Esophagus muscularis mucosa (tissue), 4 donors: Measurements from ENCODE around the gene ABCA3. TPM values are rescaled to one million over a fixed set of nuclear protein-coding genes. Genes with fewer than 3 reads are reported as not detected.

Experiments used
- DNase-seq: peaks from one replicate; pipeline ENCODE4 v3.0.0-alpha.2; 2017; ENCODE audit errors: extremely low spot score
- H3K27ac ChIP-seq, 4 donors: fragments of 200-600 bp; sonication (generic); replicated peaks in 1 of 4; 1 replicate in 3 of 4; 2 replicates in 1 of 4; pipeline ENCODE4 v1.5.1; 2016 to 2019; ENCODE audit warnings: mild to moderate bottlenecking in 1 of 4
- H3K27me3 ChIP-seq, 4 donors: fragments of 200-600 bp; sonication (generic); one replicate each; pipeline versions ENCODE4 v1.5.1 to v1.6.0; 2016 to 2019
- H3K36me3 ChIP-seq, 4 donors: fragments of 200-600 bp; sonication (generic); one replicate each; pipeline ENCODE4 v1.5.1; 2016 to 2019
- H3K4me1 ChIP-seq, 4 donors: fragments of 200-600 bp; sonication (generic); one replicate each; pipeline ENCODE4 v1.5.1; 2016 to 2019
- H3K4me3 ChIP-seq, 4 donors: fragments of 200-600 bp; sonication (generic); 1 replicate in 2 of 4; 2 replicates in 2 of 4; pipeline ENCODE4 v1.5.1; 2016 to 2019; ENCODE audit warnings: mild to moderate bottlenecking in 4 of 4, moderate library complexity in 1 of 4
- H3K9me3 ChIP-seq, 4 donors: fragments of 200-600 bp; sonication (generic); 1 replicate in 3 of 4; 2 replicates in 1 of 4; pipeline ENCODE4 v1.5.1; 2016 to 2019
- EP300 ChIP-seq: sonication (generic); formaldehyde crosslinking; IDR thresholded peaks from one replicate; pipeline ENCODE4 v1.6.1; 2017; ENCODE audit warnings: antibody characterized with exemption
- POLR2A ChIP-seq: fragments of 450-650 bp; IDR thresholded peaks from one replicate; pipeline ENCODE4 v1.6.1; 2017; ENCODE audit warnings: antibody characterized with exemption, moderate library complexity, mild to moderate bottlenecking, low read depth
- POLR2AphosphoS5 ChIP-seq, 2 donors: sonication (generic); formaldehyde crosslinking; IDR thresholded peaks; one replicate each; pipeline ENCODE4 v1.6.1; 2017; ENCODE audit warnings: antibody characterized with exemption in 2 of 2
- WGBS: methylation state at CpG from one replicate; pipeline ENCODE4 v1.1.5; 2018; 5-methylcytosine and 5-hydroxymethylcytosine counted together
- intact Hi-C: fragments of 100-400 bp; cut with DNase I; formaldehyde crosslinking; loops from one replicate; pipeline ENCODE4 v1.15.1; 2023
- total RNA-seq, 4 donors: library from RNA; depleted of rRNA; stranded (reverse); fragments of >200 nt; gene quantifications; one replicate each; pipeline versions ENCODE4 v1.1.0 to v1.2.1, GENCODE V29; 2016
- TF ChIP-seq, protein P1 (sequence below), 3 experiments: fragments of 200-600 bp in 2 of 3; fragments of 450-650 bp in 1 of 3; sonication (generic) in 2 of 3; IDR thresholded peaks; one replicate each; pipeline ENCODE4 v1.5.1; 2017 to 2019; ENCODE audit warnings: antibody characterized with exemption in 3 of 3, mild to moderate bottlenecking in 2 of 3, moderate library complexity in 1 of 3

Gene ABCA3
- total RNA-seq, 4 donors from 2014 or later, result 10.4 to 30.7 (median 18.1) TPM

DNA sequence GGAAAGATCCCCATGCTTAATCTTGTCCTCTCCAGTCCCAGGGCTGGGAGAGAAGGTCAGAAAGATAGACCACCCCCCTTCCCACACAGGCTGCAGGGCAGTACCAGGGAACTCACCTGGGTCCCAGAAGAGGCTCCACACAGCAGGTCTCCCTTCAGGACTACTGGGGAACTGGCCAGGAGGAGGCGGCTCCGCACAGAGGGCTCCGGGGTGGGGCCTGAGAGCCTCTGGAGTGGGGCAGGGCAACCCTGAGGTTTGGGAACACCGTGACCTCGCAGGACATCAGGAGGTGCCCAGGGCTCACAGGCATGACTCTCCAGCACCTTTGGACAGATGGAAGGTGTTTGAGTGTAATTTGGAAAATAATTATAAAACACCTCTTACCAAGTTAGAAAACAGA lies 11.0 kb downstream of the ABCA3 start:
- Histone ChIP-seq H3K27me3 (no peaks in the 10 kb centered on the region), H3K27ac (no peak overlapping the region), H3K4me3 (no peak overlapping the region), H3K4me1 (no peaks in the 10 kb centered on the region), H3K36me3 (peaks cover 16 to 43% (median 40%) of the 10 kb centered on the region in 4 donors), H3K9me3 (no peaks in the 10 kb centered on the region)
- TF ChIP-seq POLR2A (no peak), POLR2AphosphoS5 (IDR thresholded peaks at IDR 0.05) (no peak)
- TF ChIP-seq, protein P1, sequence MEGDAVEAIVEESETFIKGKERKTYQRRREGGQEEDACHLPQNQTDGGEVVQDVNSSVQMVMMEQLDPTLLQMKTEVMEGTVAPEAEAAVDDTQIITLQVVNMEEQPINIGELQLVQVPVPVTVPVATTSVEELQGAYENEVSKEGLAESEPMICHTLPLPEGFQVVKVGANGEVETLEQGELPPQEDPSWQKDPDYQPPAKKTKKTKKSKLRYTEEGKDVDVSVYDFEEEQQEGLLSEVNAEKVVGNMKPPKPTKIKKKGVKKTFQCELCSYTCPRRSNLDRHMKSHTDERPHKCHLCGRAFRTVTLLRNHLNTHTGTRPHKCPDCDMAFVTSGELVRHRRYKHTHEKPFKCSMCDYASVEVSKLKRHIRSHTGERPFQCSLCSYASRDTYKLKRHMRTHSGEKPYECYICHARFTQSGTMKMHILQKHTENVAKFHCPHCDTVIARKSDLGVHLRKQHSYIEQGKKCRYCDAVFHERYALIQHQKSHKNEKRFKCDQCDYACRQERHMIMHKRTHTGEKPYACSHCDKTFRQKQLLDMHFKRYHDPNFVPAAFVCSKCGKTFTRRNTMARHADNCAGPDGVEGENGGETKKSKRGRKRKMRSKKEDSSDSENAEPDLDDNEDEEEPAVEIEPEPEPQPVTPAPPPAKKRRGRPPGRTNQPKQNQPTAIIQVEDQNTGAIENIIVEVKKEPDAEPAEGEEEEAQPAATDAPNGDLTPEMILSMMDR (IDR thresholded peaks at IDR 0.05), result no peak
- DNase-seq, result no peak
- 89% methylated on average over 5 of the region's 5 CpGs for WGBS
- intact Hi-C loops, result no loop called here

DNA sequence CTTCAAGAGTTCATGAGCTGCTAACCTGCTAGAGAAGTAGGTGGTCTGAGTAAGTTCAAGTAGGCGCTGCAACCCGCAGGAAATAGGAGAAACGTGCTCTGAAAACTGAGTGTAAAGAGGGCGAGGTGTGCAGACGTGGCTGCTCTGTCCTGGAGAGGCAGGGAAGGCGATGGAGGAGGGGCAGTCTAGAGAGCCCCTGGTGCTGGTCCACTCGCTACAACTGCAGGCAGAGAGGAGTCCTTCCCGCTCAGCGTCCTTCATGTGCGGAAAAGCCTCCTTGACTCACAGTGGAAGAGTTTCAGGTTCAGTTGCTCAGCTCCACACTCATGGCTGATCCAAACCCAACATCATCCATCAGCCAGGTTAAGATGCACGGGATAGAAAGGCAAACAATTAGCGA lies 12.1 kb downstream of the ABCA3 start:
- Histone ChIP-seq H3K4me3 (no peak overlapping the region), H3K4me1 (no peaks in the 10 kb centered on the region), H3K27me3 (no peaks in the 10 kb centered on the region), H3K27ac (no peak overlapping the region), H3K36me3 (peaks cover 24 to 54% (median 51%) of the 10 kb centered on the region in 4 donors), H3K9me3 (no peaks in the 10 kb centered on the region)
- TF ChIP-seq, protein P1 (IDR thresholded peaks at IDR 0.05), result no peak
- TF ChIP-seq EP300, result no peak
- TF ChIP-seq POLR2AphosphoS5 (IDR thresholded peaks at IDR 0.05), result no peak
- no peak for TF ChIP-seq POLR2A
- no peak for DNase-seq
- WGBS, result 92% methylated on average over 12 of the region's 12 CpGs
- intact Hi-C loops, result no loop called here

DNA sequence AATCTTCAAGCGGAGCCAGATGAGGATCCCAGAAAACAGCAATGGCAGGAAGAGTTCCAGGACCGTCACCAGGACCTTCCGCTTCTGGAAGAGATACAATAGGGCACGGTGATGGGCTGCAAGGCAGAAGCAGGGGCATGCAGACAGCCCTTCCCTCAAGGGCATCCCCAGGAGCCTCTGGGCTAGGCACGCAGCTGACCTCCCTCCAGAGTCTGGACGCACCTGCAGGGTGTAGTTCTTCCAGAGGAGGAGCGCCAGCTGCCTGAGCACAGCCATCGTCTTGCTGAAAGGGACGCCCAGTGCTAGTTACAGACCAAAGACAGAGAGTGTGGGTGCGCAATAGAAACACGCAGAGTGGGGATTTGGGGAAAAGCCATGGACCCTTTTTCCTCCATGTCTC lies 14.3 kb downstream of the ABCA3 start:
- Histone ChIP-seq H3K27ac (no peak overlapping the region), H3K36me3 (peaks cover 32 to 66% (median 63%) of the 10 kb centered on the region in 4 donors), H3K27me3 (no peaks in the 10 kb centered on the region), H3K9me3 (no peaks in the 10 kb centered on the region), H3K4me3 (no peak overlapping the region), H3K4me1 (no peaks in the 10 kb centered on the region)
- 92% methylated on average over 9 of the region's 11 CpGs for WGBS
- TF ChIP-seq, protein P1 (IDR thresholded peaks at IDR 0.05), result no peak
- TF ChIP-seq POLR2AphosphoS5 (IDR thresholded peaks at IDR 0.05), result no peak
- no peak for TF ChIP-seq EP300
- no peak for TF ChIP-seq POLR2A
- intact Hi-C loops, result no loop called here
- DNase-seq, result no peak

DNA sequence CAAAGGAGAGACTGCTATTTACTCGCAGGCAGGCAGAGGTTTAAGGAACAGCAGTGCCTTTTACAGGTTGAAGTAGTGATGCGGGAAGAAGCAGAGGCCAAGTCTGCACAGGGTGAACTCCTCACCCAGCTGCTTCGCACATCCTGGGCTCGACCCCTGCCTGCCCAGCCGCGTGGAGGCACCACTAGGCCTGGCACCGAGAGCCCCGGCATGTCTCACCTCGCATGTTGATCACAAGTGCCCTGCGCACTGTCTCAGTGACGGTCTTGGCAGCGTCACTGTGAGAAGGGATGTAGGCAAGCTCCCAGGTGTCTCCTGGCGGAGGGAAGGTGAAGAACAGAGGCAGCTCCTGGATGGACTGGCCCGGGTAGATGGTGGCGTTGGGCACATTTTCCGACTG lies 14.7 kb downstream of the ABCA3 start:
- DNase-seq, result no peak
- WGBS, result 84% methylated on average over 16 of the region's 16 CpGs
- no peak overlapping the region for H3K4me3 ChIP-seq
- no peak for TF ChIP-seq POLR2A
- TF ChIP-seq, protein P1 (IDR thresholded peaks at IDR 0.05), result no peak
- TF ChIP-seq EP300, result no peak
- no peak for TF ChIP-seq POLR2AphosphoS5 (IDR thresholded peaks at IDR 0.05)
- no peaks in the 10 kb centered on the region for H3K9me3 ChIP-seq
- no peaks in the 10 kb centered on the region for H3K4me1 ChIP-seq
- H3K36me3 ChIP-seq, result peaks cover 34 to 70% (median 65%) of the 10 kb centered on the region in 4 donors
- no peaks in the 10 kb centered on the region for H3K27me3 ChIP-seq
- intact Hi-C loops, result no loop called here
- H3K27ac ChIP-seq, result no peak overlapping the region

DNA sequence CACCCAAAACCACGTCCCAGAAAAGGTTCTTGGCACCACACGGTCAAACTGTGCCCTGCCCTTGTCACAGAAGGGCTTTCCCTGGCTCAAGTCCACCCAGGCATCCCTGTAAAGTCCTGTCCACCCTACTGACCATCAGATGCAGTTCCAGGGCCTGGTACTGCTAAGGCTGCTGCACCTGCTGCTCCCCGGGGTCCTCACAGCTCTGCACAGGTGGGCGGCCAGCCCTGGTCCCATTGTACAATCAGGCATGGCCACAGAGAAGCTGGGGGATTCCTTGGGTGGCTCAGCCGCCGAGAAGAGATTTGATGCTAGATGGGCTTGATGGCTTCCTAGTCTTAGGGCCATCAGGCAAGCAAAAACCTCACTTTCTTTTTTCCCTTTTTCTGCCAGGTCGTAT lies 15.3 kb downstream of the ABCA3 start:
- Histone ChIP-seq H3K4me1 (no peaks in the 10 kb centered on the region), H3K4me3 (no peak overlapping the region), H3K27me3 (no peaks in the 10 kb centered on the region), H3K27ac (no peak overlapping the region), H3K9me3 (no peaks in the 10 kb centered on the region), H3K36me3 (peaks cover 34 to 76% (median 65%) of the 10 kb centered on the region in 4 donors)
- 92% methylated on average over 7 of the region's 7 CpGs for WGBS
- TF ChIP-seq POLR2A (no peak), POLR2AphosphoS5 (IDR thresholded peaks at IDR 0.05) (no peak), EP300 (no peak)
- TF ChIP-seq, protein P1 (IDR thresholded peaks at IDR 0.05), result no peak
- intact Hi-C loops, result no loop called here
- no peak for DNase-seq
